OCI-LY7 (cell line): ENCODE results near the gene TRMT13. TPM values are rescaled to one million over a fixed set of nuclear protein-coding genes. Genes with fewer than 3 reads are reported as not detected.

Experiments
- BruUV-seq: library from RNA; stranded (reverse); fragments of 400-500 nt; replicated peaks from 2 replicates; lab custom pipeline; 2021; lab: Mats Ljungman, UMichigan
- CTCF ChIA-PET: fragments of 300-600 bp; sonication (Branson Sonifier 250); formaldehyde crosslinking; loops from one replicate; lab custom pipeline; 2022; ENCODE audit warnings: antibody characterized with exemption; ENCODE audit not compliant: unreplicated experiment; lab: Charles Lee
- POLR2A ChIA-PET: fragments of 300-600 bp; sonication (Branson Sonifier 250); formaldehyde crosslinking; loops from one replicate; lab custom pipeline; 2022; ENCODE audit warnings: antibody characterized with exemption; lab: Charles Lee
- DNase-seq: peaks from one replicate; pipeline ENCODE4 v3.0.0-alpha.2; 2015; ENCODE audit warnings: low spot score
- H2AFZ ChIP-seq: fragments of 200-600 bp; sonication (generic), shearing (Covaris generic); 2 replicates; pipeline ENCODE4 v1.6.1; 2014; ENCODE audit warnings: mild to moderate bottlenecking, antibody characterized with exemption, low read length, moderate library complexity
- H3K27ac ChIP-seq: fragments of 200-600 bp; sonication (generic); 2 replicates; pipeline ENCODE4 v1.5.1; 2014; ENCODE audit warnings: mixed run types, low read depth, mild to moderate bottlenecking, moderate library complexity, low read length, inconsistent platforms; ENCODE audit not compliant: poor library complexity, severe bottlenecking
- H3K36me3 ChIP-seq: fragments of 200-600 bp; sonication (generic); 2 replicates; pipeline ENCODE4 v1.6.1; 2014; ENCODE audit warnings: mild to moderate bottlenecking, antibody characterized with exemption, low read length, moderate library complexity, mixed read lengths; ENCODE audit not compliant: insufficient read depth
- H3K4me1 ChIP-seq: fragments of 200-600 bp; sonication (generic); 2 replicates; pipeline ENCODE4 v1.5.1; 2014; ENCODE audit warnings: mild to moderate bottlenecking, low read length; ENCODE audit not compliant: insufficient read depth, poor library complexity, severe bottlenecking
- H3K4me2 ChIP-seq: fragments of 200-600 bp; sonication (generic); 2 replicates; pipeline ENCODE4 v1.6.1; 2014; ENCODE audit warnings: mild to moderate bottlenecking, low read length
- H3K4me3 ChIP-seq: fragments of 200-600 bp; sonication (generic); 2 replicates; pipeline ENCODE4 v1.5.1; 2014; ENCODE audit warnings: mild to moderate bottlenecking, low read depth, low read length; ENCODE audit not compliant: poor library complexity, severe bottlenecking
- H3K79me2 ChIP-seq: fragments of 200-600 bp; sonication (generic); 2 replicates; pipeline ENCODE4 v1.6.1; 2016; ENCODE audit warnings: low read depth, mild to moderate bottlenecking, low read length, moderate library complexity, mixed read lengths; ENCODE audit not compliant: insufficient read depth
- H3K9me2 ChIP-seq: fragments of 200-600 bp; sonication (generic); 2 replicates; pipeline ENCODE4 v1.6.1; 2016; ENCODE audit warnings: mild to moderate bottlenecking, low read length, mixed read lengths; ENCODE audit not compliant: insufficient read depth
- H3K9me3 ChIP-seq: fragments of 200-600 bp; sonication (generic); 2 replicates; pipeline ENCODE4 v1.6.1; 2014; ENCODE audit warnings: mild to moderate bottlenecking, mixed run types, low read length, mixed read lengths
- H4K20me1 ChIP-seq: fragments of 200-600 bp; sonication (generic); 2 replicates; pipeline ENCODE4 v1.6.1; 2014; ENCODE audit warnings: mild to moderate bottlenecking, antibody characterized with exemption, low read length, moderate library complexity, mixed read lengths; ENCODE audit not compliant: insufficient read depth
- CTCF ChIP-seq: fragments of 200-600 bp; sonication (generic); conservative IDR thresholded peaks from 2 replicates; pipeline ENCODE4 v1.5.1; 2014; ENCODE audit warnings: mild to moderate bottlenecking, antibody characterized with exemption, low read length, moderate library complexity, mixed read lengths
- EZH2phosphoT487 ChIP-seq: fragments of 200-600 bp; sonication (generic); IDR thresholded peaks from 2 replicates; pipeline ENCODE4 v1.6.1; 2018; ENCODE audit warnings: low read depth, borderline replicate concordance, mild to moderate bottlenecking, mixed run types, antibody characterized with exemption, low read length, moderate library complexity, mixed read lengths
- intact Hi-C: fragments of 100-400 bp; cut with micrococcal nuclease; formaldehyde crosslinking; loops from one replicate; pipeline ENCODE4 v1.10.0; 2022; ENCODE audit not compliant: unreplicated experiment
- total RNA-seq, 2 experiments: library from RNA; depleted of rRNA in 1 of 2; stranded (reverse); fragments of >200 nt in 1 of 2; shearing (Covaris generic) in 1 of 2; gene quantifications; 2 replicates each; pipeline ENCODE4 v1.2.3, GENCODE V29; 2014 to 2022

The TRMT13 gene
- total RNA-seq, 2 experiments from 2014 or later: 14.5 to 28.7 TPM

- intact Hi-C loops: no loop called here
Observed at GRCh38 chr1:100141192-100141591, 8.2 kb downstream of the TRMT13 start.

DNA sequence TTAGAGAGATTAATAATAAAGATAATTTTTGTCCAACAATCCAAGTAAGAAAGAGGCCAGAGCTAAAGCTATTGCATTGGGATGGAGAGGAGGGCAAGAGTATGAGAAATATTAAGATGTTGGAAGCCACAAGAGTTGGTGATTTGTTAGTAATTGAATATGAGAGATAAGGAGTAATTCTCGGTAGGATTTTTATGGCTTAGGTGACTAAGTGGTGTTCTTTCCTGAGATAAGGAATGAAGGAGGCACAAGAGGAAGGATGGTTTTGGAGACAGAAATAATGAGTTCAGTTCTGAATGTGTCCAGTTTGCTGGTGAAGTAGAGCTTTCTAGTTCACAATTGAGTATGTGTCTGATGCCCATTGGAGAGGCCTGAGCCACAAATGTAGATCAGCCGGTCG is 9.4 kb downstream of the TRMT13 start:
- no peaks in the 10 kb centered on the region for H4K20me1 ChIP-seq
- no peaks in the 10 kb centered on the region for H3K9me3 ChIP-seq
- no peak overlapping the region for H3K27ac ChIP-seq
- TF ChIP-seq EZH2phosphoT487 (no peak), CTCF (no peak)
- H3K79me2 ChIP-seq: no peaks in the 10 kb centered on the region
- peaks cover 99% of the 10 kb centered on the region for H3K36me3 ChIP-seq
- H3K4me1 ChIP-seq: no peaks in the 10 kb centered on the region
- H2AFZ ChIP-seq: no peak overlapping the region
- H3K4me2 ChIP-seq: no peak overlapping the region
- ChIA-PET CTCF (no interaction called here), POLR2A (interaction anchor here (1.0 kb wide), 1 partner anchor 9 kb away, joined by 3 read pairs; no protein-coding TSS in a partner anchor)
- no peaks in the 10 kb centered on the region for H3K9me2 ChIP-seq
- no peak overlapping the region for H3K4me3 ChIP-seq
- intact Hi-C loops: no loop called here
- BruUV-seq: no TSS peak
- DNase-seq: no peak

More at GRCh38 chr1:100141192-100141591, 8.2 kb downstream of the TRMT13 start:
- Histone ChIP-seq H3K27ac (no peak overlapping the region), H2AFZ (no peak overlapping the region), H3K4me1 (no peaks in the 10 kb centered on the region), H3K36me3 (peaks cover 98% of the 10 kb centered on the region), H3K79me2 (peaks cover 6% of the 10 kb centered on the region; the same call in 1 of the 2 replicates), H4K20me1 (no peaks in the 10 kb centered on the region), H3K4me2 (no peak overlapping the region), H3K4me3 (no peak overlapping the region), H3K9me3 (no peaks in the 10 kb centered on the region), H3K9me2 (no peaks in the 10 kb centered on the region)
- ChIA-PET POLR2A (interaction anchor here (0.6 to 1.0 kb wide), 2 partner anchors 8 to 127 kb away, joined by 3 to 4 read pairs; no protein-coding TSS in a partner anchor), CTCF (no interaction called here)
- BruUV-seq: no TSS peak
- TF ChIP-seq EZH2phosphoT487: no peak
- TF ChIP-seq CTCF: no peak
- DNase-seq: no peak

DNA sequence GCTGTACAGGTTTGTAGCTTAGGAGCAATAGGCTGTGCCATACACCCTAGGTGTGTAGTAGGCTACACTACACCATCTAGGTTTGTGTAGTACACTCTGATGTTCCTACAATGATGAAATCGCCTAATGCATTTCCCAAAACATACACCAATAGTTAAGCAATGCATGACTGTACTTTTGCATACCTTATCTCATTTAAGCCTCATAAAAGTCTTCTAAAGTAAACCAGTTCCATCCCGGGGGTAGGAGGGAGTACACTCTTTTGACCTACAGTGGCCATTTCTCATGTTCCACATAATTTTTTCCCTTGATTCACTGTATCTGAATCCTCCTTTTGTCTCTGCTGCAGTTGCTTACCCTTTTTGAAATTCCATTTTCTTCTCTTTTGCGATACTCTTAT is 12.2 kb downstream of the TRMT13 start:
- intact Hi-C loops: no loop called here

More for the DNA sequence above, 12.2 kb downstream of the TRMT13 start:
- no peak overlapping the region for H2AFZ ChIP-seq
- no peak overlapping the region for H3K27ac ChIP-seq
- no peak for TF ChIP-seq CTCF
- no peak for TF ChIP-seq EZH2phosphoT487
- H3K4me2 ChIP-seq: no peak overlapping the region
- no peaks in the 10 kb centered on the region for H3K9me2 ChIP-seq
- no peaks in the 10 kb centered on the region for H3K4me1 ChIP-seq
- no peaks in the 10 kb centered on the region for H4K20me1 ChIP-seq
- no TSS peak for BruUV-seq
- H3K79me2 ChIP-seq: no peaks in the 10 kb centered on the region
- H3K36me3 ChIP-seq: peaks cover 94% of the 10 kb centered on the region
- CTCF ChIA-PET: no interaction called here
- no peak for DNase-seq
- POLR2A ChIA-PET: interaction anchor here (1.1 kb wide), 1 partner anchor 71 kb away, joined by 4 read pairs; no protein-coding TSS in a partner anchor
- H3K9me3 ChIP-seq: no peaks in the 10 kb centered on the region
- H3K4me3 ChIP-seq: no peak overlapping the region
